GM18502 (cell line): ENCODE data around the gene ARPP21.

Experiments used
- ATAC-seq: cut with Tn5 transposase; IDR thresholded peaks from one replicate; pipeline ENCODE4 v1.9.1; 2021; ENCODE audit warnings: mild to moderate bottlenecking; ENCODE audit not compliant: unreplicated experiment, poor library complexity

The ARPP21 gene

GRCh38 chr3:35674451-35675109 lies 35.3 kb downstream of the ARPP21 start:
- ATAC-seq, result no peak

- ATAC-seq, result no peak
Observed at GRCh38 chr3:35675206-35675605, 35.9 kb downstream of the ARPP21 start.

GRCh38 chr3:35675621-35676020 lies 36.3 kb downstream of the ARPP21 start:
- ATAC-seq, result no peak

- ATAC-seq, result no peak
Observed at GRCh38 chr3:35677797-35678196, 38.5 kb downstream of the ARPP21 start.

- ATAC-seq, result no peak
Observed at GRCh38 chr3:35678643-35679161, 39.4 kb downstream of the ARPP21 start.

- no peak for ATAC-seq
Observed at GRCh38 chr3:35679409-35680080, 40.2 kb downstream of the ARPP21 start.

GRCh38 chr3:35680866-35681650 lies 41.7 kb downstream of the ARPP21 start:
- peak; percentile 58 for ATAC-seq

- no peak for ATAC-seq
Observed at GRCh38 chr3:35685153-35685552, 45.8 kb downstream of the ARPP21 start.

GRCh38 chr3:35688826-35689225 lies 49.5 kb downstream of the ARPP21 start:
- no peak for ATAC-seq

GRCh38 chr3:35690271-35690670 lies 50.9 kb downstream of the ARPP21 start:
- no peak for ATAC-seq

- ATAC-seq, result no peak
Observed at GRCh38 chr3:35705904-35706303, 66.6 kb downstream of the ARPP21 start.

GRCh38 chr3:35707904-35708303 lies 68.6 kb downstream of the ARPP21 start:
- ATAC-seq, result no peak

- no peak for ATAC-seq
Observed at GRCh38 chr3:35708394-35709271, 69.3 kb downstream of the ARPP21 start.

- ATAC-seq, result no peak
Observed at GRCh38 chr3:35709691-35710090, 70.4 kb downstream of the ARPP21 start.

- ATAC-seq, result no peak
Observed at GRCh38 chr3:35710554-35710953, 71.2 kb downstream of the ARPP21 start.

- ATAC-seq, result no peak
Observed at GRCh38 chr3:35718921-35719320, 79.6 kb downstream of the ARPP21 start.

GRCh38 chr3:35721628-35722027 lies 82.3 kb downstream of the ARPP21 start:
- no peak for ATAC-seq

- no peak for ATAC-seq
Observed at GRCh38 chr3:35722902-35723301, 83.6 kb downstream of the ARPP21 start.

GRCh38 chr3:35723480-35724097 lies 84.3 kb downstream of the ARPP21 start:
- ATAC-seq, result no peak

- ATAC-seq, result no peak
Observed at GRCh38 chr3:35724106-35724505, 84.8 kb downstream of the ARPP21 start.
